HFFc6 (cell line): ENCODE measurements around the gene SLC38A11. TPM values are rescaled to one million over a fixed set of nuclear protein-coding genes. Genes with fewer than 3 reads are reported as not detected.

Source experiments
- DNase-seq: peaks from one replicate; pipeline ENCODE4 v3.0.0-alpha.2; 2018
- H3K27ac Mint-ChIP-seq: 2 replicates; pipeline ENCODE4 v1.8.0; 2020; ENCODE audit warnings: mild to moderate bottlenecking, mixed read lengths
- H3K27me3 Mint-ChIP-seq: 2 replicates; pipeline ENCODE4 v1.8.0; 2021; ENCODE audit warnings: mild to moderate bottlenecking, moderate library complexity, mixed read lengths; ENCODE audit not compliant: insufficient read depth
- H3K36me3 Mint-ChIP-seq: 2 replicates; pipeline ENCODE4 v1.8.0; 2021; ENCODE audit warnings: low read depth, mixed read lengths
- H3K4me1 Mint-ChIP-seq: 2 replicates; pipeline ENCODE4 v1.8.0; 2020; ENCODE audit warnings: low read depth, mixed read lengths
- H3K4me3 Mint-ChIP-seq: 2 replicates; pipeline ENCODE4 v1.8.0; 2020; ENCODE audit warnings: mild to moderate bottlenecking, moderate library complexity, mixed read lengths
- H3K9me3 Mint-ChIP-seq: 2 replicates; pipeline ENCODE4 v1.8.0; 2020; ENCODE audit warnings: mild to moderate bottlenecking, mixed read lengths
- total RNA-seq, 6 experiments: library from RNA; stranded (reverse); fragmentation: NEBNext Ultra II Directional; extraction: Animal tissue kit (Norgen Biotek cat#: 25700); gene quantifications; 2 replicates in 1 of 6; 3 replicates in 5 of 6; pipeline ENCODE4 v1.2.3, GENCODE V29; 2021
- TF ChIP-seq, protein P1 (sequence below): fragments of 200-600 bp; sonication (generic); IDR thresholded peaks from 2 replicates; pipeline ENCODE4 v1.5.0; 2021; ENCODE audit warnings: antibody characterized with exemption, mild to moderate bottlenecking

Gene SLC38A11
- total RNA-seq, 6 experiments from 2014 or later = 2.1 to 3.0 (median 2.5) TPM

DNA sequence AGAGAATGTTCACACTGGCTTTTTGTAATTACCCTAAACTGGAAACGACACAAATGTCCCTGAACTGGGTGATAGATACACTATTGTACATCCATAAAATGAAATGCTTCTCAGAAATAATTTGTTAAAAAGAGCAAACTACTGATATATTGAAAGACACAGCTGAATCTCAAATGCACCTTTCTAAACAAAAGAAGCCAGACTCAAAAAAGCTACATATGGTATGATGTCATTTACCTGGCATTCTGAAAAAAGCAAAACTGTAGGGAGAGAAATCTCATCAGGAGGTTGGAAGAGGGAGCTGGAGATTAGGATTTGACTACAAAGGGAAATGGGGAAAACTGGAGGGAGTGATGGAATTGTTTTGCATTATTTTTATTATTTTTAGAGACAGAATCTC is 12.0 kb downstream of the SLC38A11 start:
- DNase-seq = no peak
- TF ChIP-seq, protein P1, sequence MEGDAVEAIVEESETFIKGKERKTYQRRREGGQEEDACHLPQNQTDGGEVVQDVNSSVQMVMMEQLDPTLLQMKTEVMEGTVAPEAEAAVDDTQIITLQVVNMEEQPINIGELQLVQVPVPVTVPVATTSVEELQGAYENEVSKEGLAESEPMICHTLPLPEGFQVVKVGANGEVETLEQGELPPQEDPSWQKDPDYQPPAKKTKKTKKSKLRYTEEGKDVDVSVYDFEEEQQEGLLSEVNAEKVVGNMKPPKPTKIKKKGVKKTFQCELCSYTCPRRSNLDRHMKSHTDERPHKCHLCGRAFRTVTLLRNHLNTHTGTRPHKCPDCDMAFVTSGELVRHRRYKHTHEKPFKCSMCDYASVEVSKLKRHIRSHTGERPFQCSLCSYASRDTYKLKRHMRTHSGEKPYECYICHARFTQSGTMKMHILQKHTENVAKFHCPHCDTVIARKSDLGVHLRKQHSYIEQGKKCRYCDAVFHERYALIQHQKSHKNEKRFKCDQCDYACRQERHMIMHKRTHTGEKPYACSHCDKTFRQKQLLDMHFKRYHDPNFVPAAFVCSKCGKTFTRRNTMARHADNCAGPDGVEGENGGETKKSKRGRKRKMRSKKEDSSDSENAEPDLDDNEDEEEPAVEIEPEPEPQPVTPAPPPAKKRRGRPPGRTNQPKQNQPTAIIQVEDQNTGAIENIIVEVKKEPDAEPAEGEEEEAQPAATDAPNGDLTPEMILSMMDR = no peak
- no peaks in the 10 kb centered on the region for H3K9me3 Mint-ChIP-seq
- H3K4me3 Mint-ChIP-seq = no peak overlapping the region
- no peaks in the 10 kb centered on the region for H3K36me3 Mint-ChIP-seq
- peaks cover 10% of the 10 kb centered on the region for H3K4me1 Mint-ChIP-seq
- no peak overlapping the region for H3K27ac Mint-ChIP-seq
- H3K27me3 Mint-ChIP-seq = no peaks in the 10 kb centered on the region

DNA sequence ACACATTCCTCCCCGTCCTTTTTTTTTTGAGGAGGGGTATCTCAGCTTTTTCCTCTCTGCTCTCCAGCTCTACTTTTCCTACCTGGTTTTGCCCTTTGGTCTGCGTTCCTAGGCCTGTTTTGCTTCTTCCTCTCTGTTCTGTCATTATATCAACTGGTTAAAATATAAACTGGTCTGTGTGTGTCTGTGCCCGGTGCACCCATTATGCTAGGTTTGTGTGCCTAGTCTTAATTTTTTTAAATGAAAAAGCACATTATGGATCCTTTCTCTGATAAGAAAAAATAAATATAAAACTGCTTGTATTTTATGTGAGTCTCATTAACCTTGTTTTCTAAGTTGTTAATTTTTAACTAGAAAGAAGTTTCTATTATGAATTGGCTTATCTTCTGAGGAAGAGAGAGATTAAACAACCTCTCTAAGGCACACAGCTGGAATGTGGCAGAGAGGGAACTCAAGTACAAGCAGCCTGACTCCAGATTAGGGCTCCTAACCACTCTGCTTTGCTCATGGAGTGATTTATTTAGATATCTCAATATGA is 17.4 kb downstream of the SLC38A11 start:
- DNase-seq = no peak
- H3K27ac Mint-ChIP-seq = no peak overlapping the region
- no peaks in the 10 kb centered on the region for H3K9me3 Mint-ChIP-seq
- TF ChIP-seq, protein P1 = no peak
- no peak overlapping the region for H3K4me3 Mint-ChIP-seq
- no peaks in the 10 kb centered on the region for H3K27me3 Mint-ChIP-seq
- peaks cover 3% of the 10 kb centered on the region for H3K4me1 Mint-ChIP-seq
- H3K36me3 Mint-ChIP-seq = no peaks in the 10 kb centered on the region

DNA sequence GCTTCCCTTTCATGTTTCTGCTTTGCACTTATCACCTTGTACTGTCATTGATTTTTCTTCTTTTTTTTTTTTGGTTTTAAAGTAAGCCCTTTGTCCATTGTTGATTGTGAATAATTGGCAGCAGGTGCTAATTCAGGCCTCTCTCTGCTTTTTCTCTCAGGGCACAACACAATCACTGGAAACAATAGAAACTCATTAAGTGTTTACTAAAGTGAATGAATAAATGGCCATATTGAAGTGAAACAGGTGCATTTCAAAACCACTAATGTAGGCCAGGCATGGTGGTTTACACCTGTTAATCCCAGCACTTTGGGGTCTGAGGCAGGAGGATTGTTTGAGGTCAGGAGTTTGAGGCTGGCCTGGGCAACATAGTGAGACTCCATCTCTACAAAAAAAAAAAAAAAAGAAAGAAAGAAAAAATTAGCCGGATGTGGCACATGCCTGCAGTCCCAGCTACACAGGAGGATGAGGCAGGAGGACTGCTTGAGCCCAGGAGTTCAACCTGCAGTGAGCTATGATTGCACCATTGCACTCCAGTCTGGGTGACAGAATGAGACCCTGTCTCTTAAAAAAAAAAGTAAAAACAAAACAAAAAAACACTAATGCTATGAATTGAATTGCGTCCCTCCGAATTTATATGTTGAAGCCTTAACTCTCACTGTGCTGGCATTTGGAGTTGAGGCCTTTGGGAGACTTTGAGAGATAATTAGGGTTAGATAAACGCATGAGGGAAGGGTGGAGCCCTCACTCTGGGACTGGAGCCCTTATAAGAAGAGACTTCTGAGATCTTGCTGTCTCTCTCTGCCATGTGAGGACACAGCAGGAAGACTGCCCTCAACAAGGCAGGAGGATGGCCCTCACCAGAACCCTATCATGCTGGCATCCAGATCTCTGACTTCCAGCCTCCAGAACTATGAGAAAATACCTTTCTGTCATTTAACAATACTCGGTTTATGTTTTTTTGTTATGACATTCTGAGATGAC is 19.9 kb downstream of the SLC38A11 start:
- H3K9me3 Mint-ChIP-seq = peaks cover 4% of the 10 kb centered on the region
- H3K36me3 Mint-ChIP-seq = peaks cover 9% of the 10 kb centered on the region
- H3K4me3 Mint-ChIP-seq = no peak overlapping the region
- TF ChIP-seq, protein P1 = no peak
- DNase-seq = no peak
- H3K27ac Mint-ChIP-seq = no peak overlapping the region
- H3K4me1 Mint-ChIP-seq = no peaks in the 10 kb centered on the region
- H3K27me3 Mint-ChIP-seq = no peaks in the 10 kb centered on the region; the same call in 1 of the 2 replicates

DNA sequence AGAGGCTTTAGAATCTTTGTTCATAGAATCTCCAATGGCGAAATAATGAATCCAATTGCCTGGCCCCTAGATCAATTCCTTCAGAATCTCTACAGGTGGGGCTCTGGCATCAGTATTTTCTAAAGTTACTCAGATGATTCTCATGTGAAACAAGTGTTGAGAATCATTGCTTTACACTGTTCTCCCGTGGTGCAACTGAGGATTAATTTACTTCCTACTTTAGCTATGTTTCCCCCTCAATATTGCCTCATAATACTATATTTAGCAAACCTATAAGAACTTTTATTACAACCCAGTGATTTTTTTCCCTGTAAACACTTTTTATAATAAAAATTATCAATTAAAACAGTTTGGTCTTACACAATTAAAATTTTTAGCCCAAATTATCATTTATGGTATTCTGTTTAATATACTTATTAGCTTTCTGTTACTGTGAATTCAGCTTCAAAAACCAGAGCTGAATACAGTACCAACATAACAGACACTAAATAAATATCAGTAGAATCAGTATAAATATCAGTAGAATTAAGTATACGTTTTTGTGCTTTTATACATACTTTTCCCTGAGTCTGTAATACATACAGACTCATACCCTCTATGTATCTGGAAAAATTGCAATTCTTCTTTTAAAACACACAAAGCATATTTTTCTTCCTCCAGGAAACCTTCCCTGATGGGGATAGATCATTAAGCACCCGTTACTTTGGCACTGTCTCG is 20.8 kb downstream of the SLC38A11 start:
- Mint-ChIP-seq H3K4me1 (no peaks in the 10 kb centered on the region), H3K9me3 (peaks cover 8% of the 10 kb centered on the region), H3K4me3 (no peak overlapping the region), H3K36me3 (peaks cover 18% of the 10 kb centered on the region), H3K27me3 (no peaks in the 10 kb centered on the region; the same call in 1 of the 2 replicates), H3K27ac (no peak overlapping the region)
- no peak for DNase-seq
- TF ChIP-seq, protein P1 = no peak

DNA sequence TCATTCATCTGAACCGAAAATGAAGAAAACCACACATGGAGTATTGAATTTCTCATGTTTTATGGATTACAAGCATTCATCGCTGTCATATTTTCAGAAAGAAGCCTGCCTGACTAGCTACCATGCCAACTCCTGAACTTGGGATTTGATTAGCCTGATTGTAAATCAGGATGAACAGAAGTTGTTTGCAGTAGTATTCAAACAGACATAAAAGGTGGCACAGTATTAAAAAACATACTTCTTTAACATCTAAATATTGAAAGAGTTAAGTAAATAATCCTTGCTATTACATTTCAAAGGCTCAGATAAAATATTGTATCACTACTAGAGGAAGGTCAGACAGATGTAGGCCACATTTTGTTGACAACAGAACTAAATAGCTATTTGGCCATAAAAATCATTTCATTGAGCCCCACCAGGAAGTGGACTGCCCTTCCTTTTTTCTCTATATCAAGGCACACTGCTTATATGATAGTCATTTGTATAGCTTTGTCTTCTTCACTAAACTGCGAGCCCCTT is 21.6 kb downstream of the SLC38A11 start:
- no peak for DNase-seq
- H3K36me3 Mint-ChIP-seq = peaks cover 19% of the 10 kb centered on the region
- H3K9me3 Mint-ChIP-seq = peaks cover 8% of the 10 kb centered on the region
- TF ChIP-seq, protein P1 = no peak
- no peaks in the 10 kb centered on the region; the same call in 1 of the 2 replicates for H3K27me3 Mint-ChIP-seq
- no peaks in the 10 kb centered on the region for H3K4me1 Mint-ChIP-seq
- H3K27ac Mint-ChIP-seq = no peak overlapping the region
- no peak overlapping the region for H3K4me3 Mint-ChIP-seq
